B cell (primary cell): ENCODE measurements around the gene CCDC88C.

ENCODE experiments used
- CTCF ChIP-seq: fragments of 200-600 bp; IDR thresholded peaks from one replicate; pipeline ENCODE4 v1.8.0; 2022; ENCODE audit warnings: antibody characterized with exemption, mild to moderate bottlenecking
- EZH2 ChIP-seq: IDR thresholded peaks from 2 replicates; pipeline ENCODE4 v1.6.1; 2012; ENCODE audit warnings: borderline replicate concordance, low read depth, mild to moderate bottlenecking, moderate library complexity, low read length; ENCODE audit not compliant: insufficient read depth, poor library complexity, severe bottlenecking

GRCh38 chr14:91244501-91244901 is 173.1 kb downstream of the CCDC88C start, which contains the start of gene GPR68:
- no peak for TF ChIP-seq EZH2
- TF ChIP-seq CTCF = no peak
